Panc1 (cell line): ENCODE measurements around the gene UBD. TPM values are rescaled to one million over a fixed set of nuclear protein-coding genes. Genes with fewer than 3 reads are reported as not detected.

Source experiments
- ATAC-seq: fragments of 200-7000 bp; cut with Tn5 transposase; 2 replicates; pipeline ENCODE4 v1.9.1; 2020; ENCODE audit warnings: mild to moderate bottlenecking, moderate library complexity
- Bru-seq: library from RNA; stranded (reverse); fragments of 400-500 nt; gene quantifications from one replicate; lab custom pipeline; 2021; lab: Mats Ljungman, UMichigan
- BruChase-seq, 2 experiments: library from RNA; stranded (reverse); fragments of 400-500 nt; gene quantifications; one replicate each; lab custom pipeline; 2021; lab: Mats Ljungman, UMichigan
- BruUV-seq: library from RNA; stranded (reverse); fragments of 400-500 nt; replicated peaks from 2 replicates; lab custom pipeline; 2021; lab: Mats Ljungman, UMichigan
- CTCF ChIA-PET: fragments of 300-600 bp; sonication (Branson Sonifier 250); formaldehyde crosslinking; loops from one replicate; lab custom pipeline; 2022; ENCODE audit warnings: antibody characterized with exemption; lab: Charles Lee
- POLR2A ChIA-PET: fragments of 300-600 bp; sonication (Branson Sonifier 250); formaldehyde crosslinking; loops from one replicate; lab custom pipeline; 2022; ENCODE audit warnings: antibody characterized with exemption; lab: Charles Lee
- DNase-seq: peaks from one replicate; pipeline ENCODE4 v3.0.0-alpha.2; 2010; ENCODE audit warnings: low read depth, low spot score
- H3K27ac ChIP-seq: 2 replicates; pipeline ENCODE4 v1.5.1; 2011; ENCODE audit warnings: mild to moderate bottlenecking, low read length, inconsistent platforms
- H3K27me3 ChIP-seq: fragments of 200-500 bp; sonication (Bioruptor generic); 2 replicates; pipeline ENCODE4 v1.6.0; 2014; ENCODE audit warnings: low read length, inconsistent platforms; ENCODE audit not compliant: control insufficient read depth, insufficient read depth
- H3K36me3 ChIP-seq: fragments of 200-500 bp; sonication (Bioruptor generic); 2 replicates; pipeline ENCODE4 v1.5.1; 2014; ENCODE audit warnings: inconsistent platforms, mild to moderate bottlenecking, low read length, moderate library complexity; ENCODE audit not compliant: control insufficient read depth, insufficient read depth
- H3K4me1 ChIP-seq: 2 replicates; pipeline ENCODE4 v1.5.1; 2011; ENCODE audit warnings: inconsistent platforms, mild to moderate bottlenecking, low read length, moderate library complexity; ENCODE audit not compliant: control insufficient read depth, insufficient read depth
- H3K4me3 ChIP-seq, 2 experiments: 2 replicates each; pipeline ENCODE4 v1.5.1; 2011 to 2012; ENCODE audit warnings: low read depth in 2 of 2, low read length in 2 of 2, mild to moderate bottlenecking in 2 of 2, inconsistent platforms in 1 of 2, moderate library complexity in 1 of 2
- H3K9me3 ChIP-seq: fragments of 200-500 bp; sonication (Bioruptor generic); 2 replicates; pipeline ENCODE4 v1.5.1; 2014; ENCODE audit warnings: low read depth, mild to moderate bottlenecking, inconsistent platforms, low read length, moderate library complexity; ENCODE audit not compliant: control insufficient read depth, insufficient read depth
- CTCF ChIP-seq: fragments of 450-650 bp; IDR thresholded peaks from 2 replicates; pipeline ENCODE4 v1.5.1; 2017; ENCODE audit warnings: mild to moderate bottlenecking
- POLR2AphosphoS5 ChIP-seq: IDR thresholded peaks from 2 replicates; pipeline ENCODE4 v1.6.1; 2012; ENCODE audit warnings: mild to moderate bottlenecking, low read depth, low read length, moderate library complexity
- REST ChIP-seq, 2 experiments: IDR thresholded peaks; 2 replicates each; pipeline ENCODE4 v1.6.1; 2011 to 2012; ENCODE audit warnings: low read depth in 2 of 2, control low read depth in 1 of 2, low read length in 1 of 2, mild to moderate bottlenecking in 1 of 2, moderate library complexity in 1 of 2; ENCODE audit not compliant: insufficient read depth in 1 of 2
- SIN3A ChIP-seq: IDR thresholded peaks from 2 replicates; pipeline ENCODE4 v1.6.1; 2012; ENCODE audit warnings: low read depth, mild to moderate bottlenecking, low read length, moderate library complexity, borderline replicate concordance; ENCODE audit not compliant: insufficient read depth
- TCF7L2 ChIP-seq: IDR thresholded peaks from 2 replicates; pipeline ENCODE4 v1.6.1; 2011; ENCODE audit warnings: mild to moderate bottlenecking, low read depth, low read length, inconsistent platforms
- in situ Hi-C: cut with HindIII; loops from 2 replicates; pipeline ENCODE4 v1.10.0; 2016; ENCODE audit warnings: low sequenced_read_pairs, low pct_unique_long_range_greater_than_20kb
- intact Hi-C: fragments of 100-400 bp; cut with micrococcal nuclease; formaldehyde crosslinking; loops from one replicate; pipeline ENCODE4 v1.10.0; 2022; ENCODE audit not compliant: unreplicated experiment
- long read RNA-seq: library from polyadenylated mRNA; unstranded; transcript quantifications from one replicate; pipeline ENCODE4 v2.0.0, GENCODE V29; 2021; ENCODE audit not compliant: unreplicated experiment
- polyA plus RNA-seq: library from polyadenylated mRNA; unstranded; fragments of >200 nt; gene quantifications from one replicate; pipeline ENCODE4 v1.2.1, GENCODE V29; 2012; ENCODE audit warnings: missing spikeins; ENCODE audit not compliant: insufficient read length
- total RNA-seq: library from RNA; stranded (reverse); gene quantifications from one replicate; pipeline ENCODE4 v1.2.1, GENCODE V29; 2021; ENCODE audit not compliant: unreplicated experiment

UBD gene
- 0.54 TPM for total RNA-seq
- polyA plus RNA-seq, result 0.39 TPM
- Bru-seq, nascent RNA, result percentile 32 among the genes with signal in this experiment
- percentile 24 among the genes with signal in this experiment for BruChase-seq, experiment 1, labeled RNA remaining after a 2-hour chase
- BruChase-seq, experiment 2, labeled RNA remaining after a 6-hour chase, result percentile 28 among the genes with signal in this experiment
- long read RNA-seq, result 0 reads

GRCh38 chr6:29559524-29560287 lies at the start of gene UBD:
UBD (minus strand) TSS chr6:29559732; CDS start chr6:29559701, 31 bp downstream.
- Histone ChIP-seq H3K36me3 (no peaks in the 10 kb centered on the region), H3K27ac (no peak within 1 kb of the TSS), H3K4me1 (no peaks in the 10 kb centered on the region), H3K27me3 (no peaks in the 10 kb centered on the region), H3K4me3 (no peak within 1 kb of the TSS), H3K9me3 (no peaks in the 10 kb centered on the region)
- BruUV-seq, result no TSS peak
- DNase-seq (no peak), ATAC-seq (no peak)
- CTCF ChIA-PET, result no interaction called here
- TF ChIP-seq SIN3A, result no peak
- no peak for TF ChIP-seq TCF7L2
- no peak for TF ChIP-seq POLR2AphosphoS5
- TF ChIP-seq REST (IDR thresholded peaks at IDR 0.05; ENCODE audit: insufficient read depth in 1 of 2, low read depth in 2 of 2, low read length in 1 of 2), result no peak
- TF ChIP-seq CTCF, result no peak
- POLR2A ChIA-PET, result no interaction called here
- in situ Hi-C loops (no loop called here), intact Hi-C loops (no loop called here)

GRCh38 chr6:29608131-29608530 lies 48.6 kb upstream of the UBD start:
- no peaks in the 10 kb centered on the region for H3K4me1 ChIP-seq
- ATAC-seq (no peak), DNase-seq (no peak)
- CTCF ChIA-PET, result no interaction called here
- no peaks in the 10 kb centered on the region for H3K36me3 ChIP-seq
- in situ Hi-C loops, result no loop called here
- H3K27me3 ChIP-seq, result no peaks in the 10 kb centered on the region
- H3K4me3 ChIP-seq, result no peak overlapping the region
- no TSS peak for BruUV-seq
- POLR2A ChIA-PET, result no interaction called here
- TF ChIP-seq SIN3A (no peak), CTCF (no peak), TCF7L2 (no peak), POLR2AphosphoS5 (no peak), REST (IDR thresholded peaks at IDR 0.05; ENCODE audit: insufficient read depth in 1 of 2, low read depth in 2 of 2, low read length in 1 of 2) (no peak)
- intact Hi-C loops, result no loop called here
- H3K9me3 ChIP-seq, result no peaks in the 10 kb centered on the region
- no peak overlapping the region for H3K27ac ChIP-seq
